Measurements from ENCODE around the gene SLCO4C1.
A peak's percentile ranks its signal among the peaks of the same experiment; 100 is the strongest.

The SLCO4C1 gene

GRCh38 chr5:102306121-102306520 is 10.0 kb upstream of the SLCO4C1 start:
- TF ChIP-seq ZNF350 (tag by site-specific recombination; IDR thresholded peaks at IDR 0.05) (no peak), ZSCAN4 (tag by site-specific recombination; IDR thresholded peaks at IDR 0.05) (no peak), ZNF785 (tag by site-specific recombination; IDR thresholded peaks at IDR 0.05) (no peak), ZNF560 (tag by site-specific recombination; IDR thresholded peaks at IDR 0.05; ENCODE audit: borderline replicate concordance) (no peak), ZNF280C (tag by site-specific recombination; IDR thresholded peaks at IDR 0.05) (no peak), ZNF2 (tag by site-specific recombination; IDR thresholded peaks at IDR 0.05) (no peak), ZFP3 (tag by site-specific recombination; IDR thresholded peaks at IDR 0.05; ENCODE audit: low read depth) (no peak), ZNF658 (tag by site-specific recombination; IDR thresholded peaks at IDR 0.05) (no peak), ZNF311 (tag by site-specific recombination; IDR thresholded peaks at IDR 0.05; ENCODE audit: borderline replicate concordance) (no peak), GLIS2 (tag by site-specific recombination; IDR thresholded peaks at IDR 0.05) (no peak), ZNF239 (tag by site-specific recombination; IDR thresholded peaks at IDR 0.05) (no peak)
- ChIA-PET POLR2A (interaction anchor here (1.2 kb wide), 1 partner anchor 10 kb away, joined by 3 read pairs; the partner anchor contains the start of gene SLCO4C1), CTCF (interaction anchor here (2.4 kb wide), 1 partner anchor 10 kb away, joined by 8 read pairs; the partner anchor contains the start of gene SLCO4C1)
- H3K36me3 ChIP-seq (ENCODE audit: control insufficient read depth in 2 of 2, insufficient read depth in 1 of 2, low read length in 2 of 2), result no peaks in the 10 kb centered on the region
- H3K4me1 ChIP-seq (ENCODE audit: control insufficient read depth, insufficient read depth, low read length), result no peaks in the 10 kb centered on the region
- H3K9me3 ChIP-seq (ENCODE audit: control insufficient read depth, insufficient read depth, low read depth, low read length), result no peaks in the 10 kb centered on the region
- no peak overlapping the region for H3K4me3 ChIP-seq (ENCODE audit: low read depth, low read length)
- H3K27ac ChIP-seq (ENCODE audit: extremely low read depth, low read depth, low read length), result no peak overlapping the region

GRCh38 chr5:102295534-102296177 is 428 bp downstream of the SLCO4C1 start:
- Histone ChIP-seq H3K9me3 (ENCODE audit: control insufficient read depth, insufficient read depth, low read depth, low read length) (no peaks in the 10 kb centered on the region), H3K4me3 (ENCODE audit: low read depth, low read length) (peak overlapping the region; percentile 73), H3K4me1 (ENCODE audit: control insufficient read depth, insufficient read depth, low read length) (peaks cover 4% of the 10 kb centered on the region; the same call in 1 of the 2 replicates), H3K27ac (ENCODE audit: extremely low read depth, low read depth, low read length) (peak overlapping the region; percentile 49; the same call in 1 of the 2 replicates), H3K36me3 (ENCODE audit: control insufficient read depth in 2 of 2, insufficient read depth in 1 of 2, low read length in 2 of 2) (no peaks in the 10 kb centered on the region)
- CTCF ChIA-PET, result interaction anchor here (0.5 to 2.3 kb wide), 22 partner anchors 9 to 615 kb away, joined by 3 to 14 read pairs (median 4); no protein-coding TSS in a partner anchor
- POLR2A ChIA-PET, result interaction anchor here (1.0 to 1.2 kb wide), 2 partner anchors 11 to 141 kb away, joined by 3 read pairs; no protein-coding TSS in a partner anchor
- TF ChIP-seq ZNF747 (tag by site-specific recombination; IDR thresholded peaks at IDR 0.05) (no peak), ZNF626 (tag by site-specific recombination; IDR thresholded peaks at IDR 0.05) (no peak), SP3 (tag by site-specific recombination; IDR thresholded peaks at IDR 0.05) (no peak), MYNN (tag by site-specific recombination; IDR thresholded peaks at IDR 0.05; ENCODE audit: borderline replicate concordance) (no peak), ZNF362 (tag by site-specific recombination; IDR thresholded peaks at IDR 0.05) (no peak), ZNF394 (tag by site-specific recombination; IDR thresholded peaks at IDR 0.05; ENCODE audit: borderline replicate concordance) (peak; percentile 10; the same call in 1 of the 2 replicates), ZNF561 (tag by site-specific recombination; IDR thresholded peaks at IDR 0.05; ENCODE audit: borderline replicate concordance) (no peak), ZNF449 (tag by site-specific recombination; IDR thresholded peaks at IDR 0.05) (no peak), IKZF3 (tag by site-specific recombination; IDR thresholded peaks at IDR 0.05) (no peak), CTCF (tag by site-specific recombination; IDR thresholded peaks at IDR 0.05) (no peak), ZNF2 (tag by site-specific recombination; IDR thresholded peaks at IDR 0.05) (no peak; the same call in 1 of the 2 replicates), ZNF639 (tag by site-specific recombination; IDR thresholded peaks at IDR 0.05) (no peak)

All from HEK293 (cell line).